GM12878 (cell line): ENCODE data around the gene EP300. TPM values are rescaled to one million over a fixed set of nuclear protein-coding genes. Genes with fewer than 3 reads are reported as not detected.

Experiments used
- BHLHE40 ChIP-seq, 2 experiments: fragments of 450-650 bp in 1 of 2; IDR thresholded peaks; 2 replicates each; pipeline ENCODE4 v1.6.1; 2011 to 2017; ENCODE audit warnings: low read depth in 2 of 2, borderline replicate concordance in 1 of 2, improper control_type of control experiment in 1 of 2, low read length in 1 of 2, mild to moderate bottlenecking in 1 of 2
- CHD1 ChIP-seq: IDR thresholded peaks from 2 replicates; pipeline ENCODE4 v1.6.1; 2012; ENCODE audit warnings: low read depth, low read length, improper control_type of control experiment
- CREB1 ChIP-seq: IDR thresholded peaks from 2 replicates; pipeline ENCODE4 v1.6.1; 2012; ENCODE audit warnings: low read depth, mild to moderate bottlenecking, inconsistent platforms
- JUNB ChIP-seq: IDR thresholded peaks from 2 replicates; pipeline ENCODE4 v1.6.1; 2016; ENCODE audit warnings: antibody characterized with exemption, mild to moderate bottlenecking
- KDM1A ChIP-seq: fragments of 200-600 bp; sonication (generic); IDR thresholded peaks from 2 replicates; pipeline ENCODE4 v1.6.1; 2016; ENCODE audit warnings: borderline replicate concordance
- NFYB ChIP-seq: IDR thresholded peaks from 2 replicates; pipeline ENCODE4 v1.6.1; 2011; ENCODE audit warnings: low read depth, mild to moderate bottlenecking, low read length, improper control_type of control experiment, moderate library complexity; ENCODE audit not compliant: insufficient read depth
- NR2F1 ChIP-seq: fragments of 450-650 bp; conservative IDR thresholded peaks from 2 replicates; pipeline ENCODE4 v1.6.1; 2017; ENCODE audit warnings: mild to moderate bottlenecking
- PML ChIP-seq: IDR thresholded peaks from 2 replicates; pipeline ENCODE4 v1.6.1; 2012; ENCODE audit warnings: low read length, inconsistent platforms
- POLR2A ChIP-seq: IDR thresholded peaks from 2 replicates; pipeline ENCODE4 v1.6.1; 2011; ENCODE audit warnings: low read depth, mild to moderate bottlenecking, low read length
- RAD21 ChIP-seq: IDR thresholded peaks from 2 replicates; pipeline ENCODE4 v1.6.1; 2011; ENCODE audit warnings: mild to moderate bottlenecking, low read depth, low read length, moderate library complexity; ENCODE audit not compliant: insufficient read depth
- RFX5 ChIP-seq: IDR thresholded peaks from 2 replicates; pipeline ENCODE4 v1.6.1; 2011; ENCODE audit warnings: low read depth, low read length, improper control_type of control experiment
- SIN3A ChIP-seq: IDR thresholded peaks from 2 replicates; pipeline ENCODE4 v1.6.1; 2012; ENCODE audit warnings: low read depth, low read length, improper control_type of control experiment
- SPI1 ChIP-seq: IDR thresholded peaks from 2 replicates; pipeline ENCODE4 v1.6.1; 2011; ENCODE audit warnings: low read depth, mild to moderate bottlenecking, low read length, moderate library complexity, borderline replicate concordance; ENCODE audit not compliant: insufficient read depth
- STAT1 ChIP-seq: fragments of 450-650 bp; conservative IDR thresholded peaks from 2 replicates; pipeline ENCODE4 v1.6.1; 2014; ENCODE audit warnings: antibody characterized with exemption, mild to moderate bottlenecking
- ZNF217 ChIP-seq: fragments of 450-650 bp; IDR thresholded peaks from 2 replicates; pipeline ENCODE4 v1.6.1; 2017; ENCODE audit warnings: antibody characterized with exemption, mild to moderate bottlenecking
- ZNF24 ChIP-seq: fragments of 450-650 bp; IDR thresholded peaks from 2 replicates; pipeline ENCODE4 v1.6.1; 2017; ENCODE audit warnings: antibody characterized with exemption, mild to moderate bottlenecking
- polyA plus RNA-seq, 11 experiments: library from polyadenylated mRNA; depleted of rRNA in 4 of 11; unstranded in 6 of 11; stranded (reverse) in 5 of 11; fragments of >200 nt; fragmentation: Nextera tagmentation in 4 of 11; fragmentation: Illumina TruSeq in 1 of 11; extraction: Ambion mirVana in 4 of 11; extraction: Trizol in 1 of 11; gene quantifications; 1 replicate in 1 of 11; 2 replicates in 10 of 11; pipeline versions ENCODE4 v1.2.1 to v1.2.3, GENCODE V29; 2011 to 2016; ENCODE audit warnings: inconsistent platforms in 2 of 11, missing spikeins in 2 of 11, low read depth in 1 of 11
- total RNA-seq, 4 experiments: library from RNA; depleted of rRNA in 3 of 4; stranded (reverse); fragments of >200 nt in 3 of 4; fragmentation: Illumina TruSeq in 1 of 4; extraction: Trizol in 1 of 4; gene quantifications; 2 replicates each; pipeline versions ENCODE4 v1.2.1 to v1.2.3, GENCODE V29; 2013 to 2021
- TF ChIP-seq, protein P1 (sequence below): fragments of 450-650 bp; IDR thresholded peaks from 2 replicates; pipeline ENCODE4 v1.6.1; 2017; ENCODE audit warnings: antibody characterized with exemption, mild to moderate bottlenecking, moderate library complexity
- TF ChIP-seq, protein P2 (sequence below): fragments of 450-650 bp; IDR thresholded peaks from 2 replicates; pipeline ENCODE4 v1.6.1; 2016; ENCODE audit warnings: mild to moderate bottlenecking
- TF ChIP-seq, protein P3 (sequence below): fragments of 450-650 bp; IDR thresholded peaks from 2 replicates; pipeline ENCODE4 v1.6.1; 2016; ENCODE audit warnings: mild to moderate bottlenecking, moderate library complexity, borderline replicate concordance
- TF ChIP-seq, protein P4 (sequence below): IDR thresholded peaks from 2 replicates; pipeline ENCODE4 v1.6.1; 2012; ENCODE audit warnings: low read depth, low read length, improper control_type of control experiment
- TF ChIP-seq, protein P5 (sequence below): fragments of 450-650 bp; IDR thresholded peaks from 2 replicates; pipeline ENCODE4 v1.6.1; 2017; ENCODE audit warnings: borderline replicate concordance

EP300 gene
- total and polyA plus RNA-seq, 10 of the 15 experiments (the other 5 are each of a cell fraction or from before 2014, with no cell fraction given) = 5.5 to 48.5 (median 23.6) TPM

DNA sequence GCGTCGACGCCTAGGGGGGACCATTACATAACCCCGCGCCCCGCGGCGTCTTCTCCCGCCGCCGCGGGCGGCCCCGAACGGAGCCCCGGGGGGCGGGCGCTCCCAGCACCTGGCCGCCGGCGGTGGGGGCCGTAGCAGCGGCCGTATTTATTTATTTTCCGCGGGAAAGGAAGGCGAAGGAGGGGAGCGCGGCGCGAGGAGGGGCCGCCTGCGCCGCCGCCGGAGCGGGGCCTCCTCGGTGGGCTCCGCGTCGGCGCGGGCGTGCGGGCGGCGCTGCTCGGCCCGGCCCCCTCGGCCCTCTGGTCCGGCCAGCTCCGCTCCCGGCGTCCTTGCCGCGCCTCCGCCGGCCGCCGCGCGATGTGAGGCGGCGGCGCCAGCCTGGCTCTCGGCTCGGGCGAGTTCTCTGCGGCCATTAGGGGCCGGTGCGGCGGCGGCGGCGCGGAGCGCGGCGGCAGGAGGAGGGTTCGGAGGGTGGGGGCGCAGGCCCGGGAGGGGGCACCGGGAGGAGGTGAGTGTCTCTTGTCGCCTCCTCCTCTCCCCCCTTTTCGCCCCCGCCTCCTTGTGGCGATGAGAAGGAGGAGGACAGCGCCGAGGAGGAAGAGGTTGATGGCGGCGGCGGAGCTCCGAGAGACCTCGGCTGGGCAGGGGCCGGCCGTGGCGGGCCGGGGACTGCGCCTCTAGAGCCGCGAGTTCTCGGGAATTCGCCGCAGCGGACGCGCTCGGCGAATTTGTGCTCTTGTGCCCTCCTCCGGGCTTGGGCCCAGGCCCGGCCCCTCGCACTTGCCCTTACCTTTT, at the start of gene EP300 (continued):
- TF ChIP-seq BHLHE40 (IDR thresholded peaks at IDR 0.05; ENCODE audit: borderline replicate concordance in 1 of 2, low read depth in 2 of 2, low read length in 1 of 2) = peak in 1 of 2 experiments; percentile 60; a peak in 2 of 4 replicates
- TF ChIP-seq, protein P1, sequence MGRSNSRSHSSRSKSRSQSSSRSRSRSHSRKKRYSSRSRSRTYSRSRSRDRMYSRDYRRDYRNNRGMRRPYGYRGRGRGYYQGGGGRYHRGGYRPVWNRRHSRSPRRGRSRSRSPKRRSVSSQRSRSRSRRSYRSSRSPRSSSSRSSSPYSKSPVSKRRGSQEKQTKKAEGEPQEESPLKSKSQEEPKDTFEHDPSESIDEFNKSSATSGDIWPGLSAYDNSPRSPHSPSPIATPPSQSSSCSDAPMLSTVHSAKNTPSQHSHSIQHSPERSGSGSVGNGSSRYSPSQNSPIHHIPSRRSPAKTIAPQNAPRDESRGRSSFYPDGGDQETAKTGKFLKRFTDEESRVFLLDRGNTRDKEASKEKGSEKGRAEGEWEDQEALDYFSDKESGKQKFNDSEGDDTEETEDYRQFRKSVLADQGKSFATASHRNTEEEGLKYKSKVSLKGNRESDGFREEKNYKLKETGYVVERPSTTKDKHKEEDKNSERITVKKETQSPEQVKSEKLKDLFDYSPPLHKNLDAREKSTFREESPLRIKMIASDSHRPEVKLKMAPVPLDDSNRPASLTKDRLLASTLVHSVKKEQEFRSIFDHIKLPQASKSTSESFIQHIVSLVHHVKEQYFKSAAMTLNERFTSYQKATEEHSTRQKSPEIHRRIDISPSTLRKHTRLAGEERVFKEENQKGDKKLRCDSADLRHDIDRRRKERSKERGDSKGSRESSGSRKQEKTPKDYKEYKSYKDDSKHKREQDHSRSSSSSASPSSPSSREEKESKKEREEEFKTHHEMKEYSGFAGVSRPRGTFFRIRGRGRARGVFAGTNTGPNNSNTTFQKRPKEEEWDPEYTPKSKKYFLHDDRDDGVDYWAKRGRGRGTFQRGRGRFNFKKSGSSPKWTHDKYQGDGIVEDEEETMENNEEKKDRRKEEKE = no peak
- no peak for TF ChIP-seq RFX5
- TF ChIP-seq, protein P2, sequence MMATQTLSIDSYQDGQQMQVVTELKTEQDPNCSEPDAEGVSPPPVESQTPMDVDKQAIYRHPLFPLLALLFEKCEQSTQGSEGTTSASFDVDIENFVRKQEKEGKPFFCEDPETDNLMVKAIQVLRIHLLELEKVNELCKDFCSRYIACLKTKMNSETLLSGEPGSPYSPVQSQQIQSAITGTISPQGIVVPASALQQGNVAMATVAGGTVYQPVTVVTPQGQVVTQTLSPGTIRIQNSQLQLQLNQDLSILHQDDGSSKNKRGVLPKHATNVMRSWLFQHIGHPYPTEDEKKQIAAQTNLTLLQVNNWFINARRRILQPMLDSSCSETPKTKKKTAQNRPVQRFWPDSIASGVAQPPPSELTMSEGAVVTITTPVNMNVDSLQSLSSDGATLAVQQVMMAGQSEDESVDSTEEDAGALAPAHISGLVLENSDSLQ = 0 out of 2 replicates have a peak, but pooled peaks have one; percentile 10
- 0 out of 2 replicates have a peak, but pooled peaks have one; percentile 33 for TF ChIP-seq NR2F1
- no peak for TF ChIP-seq NFYB
- TF ChIP-seq KDM1A = no peak
- TF ChIP-seq CHD1 = no peak
- TF ChIP-seq, protein P3, sequence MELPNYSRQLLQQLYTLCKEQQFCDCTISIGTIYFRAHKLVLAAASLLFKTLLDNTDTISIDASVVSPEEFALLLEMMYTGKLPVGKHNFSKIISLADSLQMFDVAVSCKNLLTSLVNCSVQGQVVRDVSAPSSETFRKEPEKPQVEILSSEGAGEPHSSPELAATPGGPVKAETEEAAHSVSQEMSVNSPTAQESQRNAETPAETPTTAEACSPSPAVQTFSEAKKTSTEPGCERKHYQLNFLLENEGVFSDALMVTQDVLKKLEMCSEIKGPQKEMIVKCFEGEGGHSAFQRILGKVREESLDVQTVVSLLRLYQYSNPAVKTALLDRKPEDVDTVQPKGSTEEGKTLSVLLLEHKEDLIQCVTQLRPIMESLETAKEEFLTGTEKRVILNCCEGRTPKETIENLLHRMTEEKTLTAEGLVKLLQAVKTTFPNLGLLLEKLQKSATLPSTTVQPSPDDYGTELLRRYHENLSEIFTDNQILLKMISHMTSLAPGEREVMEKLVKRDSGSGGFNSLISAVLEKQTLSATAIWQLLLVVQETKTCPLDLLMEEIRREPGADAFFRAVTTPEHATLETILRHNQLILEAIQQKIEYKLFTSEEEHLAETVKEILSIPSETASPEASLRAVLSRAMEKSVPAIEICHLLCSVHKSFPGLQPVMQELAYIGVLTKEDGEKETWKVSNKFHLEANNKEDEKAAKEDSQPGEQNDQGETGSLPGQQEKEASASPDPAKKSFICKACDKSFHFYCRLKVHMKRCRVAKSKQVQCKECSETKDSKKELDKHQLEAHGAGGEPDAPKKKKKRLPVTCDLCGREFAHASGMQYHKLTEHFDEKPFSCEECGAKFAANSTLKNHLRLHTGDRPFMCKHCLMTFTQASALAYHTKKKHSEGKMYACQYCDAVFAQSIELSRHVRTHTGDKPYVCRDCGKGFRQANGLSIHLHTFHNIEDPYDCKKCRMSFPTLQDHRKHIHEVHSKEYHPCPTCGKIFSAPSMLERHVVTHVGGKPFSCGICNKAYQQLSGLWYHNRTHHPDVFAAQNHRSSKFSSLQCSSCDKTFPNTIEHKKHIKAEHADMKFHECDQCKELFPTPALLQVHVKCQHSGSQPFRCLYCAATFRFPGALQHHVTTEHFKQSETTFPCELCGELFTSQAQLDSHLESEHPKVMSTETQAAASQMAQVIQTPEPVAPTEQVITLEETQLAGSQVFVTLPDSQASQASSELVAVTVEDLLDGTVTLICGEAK = no peak
- TF ChIP-seq SPI1 = no peak
- 0 out of 2 replicates have a peak, but pooled peaks have one; percentile 13 for TF ChIP-seq RAD21
- no peak for TF ChIP-seq ZNF24
- 0 out of 2 replicates have a peak, but pooled peaks have one; percentile 59 for TF ChIP-seq ZNF217
- TF ChIP-seq, protein P4, sequence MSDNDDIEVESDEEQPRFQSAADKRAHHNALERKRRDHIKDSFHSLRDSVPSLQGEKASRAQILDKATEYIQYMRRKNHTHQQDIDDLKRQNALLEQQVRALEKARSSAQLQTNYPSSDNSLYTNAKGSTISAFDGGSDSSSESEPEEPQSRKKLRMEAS = 0 out of 2 replicates have a peak, but pooled peaks have one; percentile 13
- no peak for TF ChIP-seq STAT1
- 0 out of 2 replicates have a peak, but pooled peaks have one; percentile 13 for TF ChIP-seq PML
- no peak for TF ChIP-seq SIN3A
- TF ChIP-seq JUNB = no peak
- TF ChIP-seq POLR2A = peak; percentile 77
- TF ChIP-seq, protein P5, sequence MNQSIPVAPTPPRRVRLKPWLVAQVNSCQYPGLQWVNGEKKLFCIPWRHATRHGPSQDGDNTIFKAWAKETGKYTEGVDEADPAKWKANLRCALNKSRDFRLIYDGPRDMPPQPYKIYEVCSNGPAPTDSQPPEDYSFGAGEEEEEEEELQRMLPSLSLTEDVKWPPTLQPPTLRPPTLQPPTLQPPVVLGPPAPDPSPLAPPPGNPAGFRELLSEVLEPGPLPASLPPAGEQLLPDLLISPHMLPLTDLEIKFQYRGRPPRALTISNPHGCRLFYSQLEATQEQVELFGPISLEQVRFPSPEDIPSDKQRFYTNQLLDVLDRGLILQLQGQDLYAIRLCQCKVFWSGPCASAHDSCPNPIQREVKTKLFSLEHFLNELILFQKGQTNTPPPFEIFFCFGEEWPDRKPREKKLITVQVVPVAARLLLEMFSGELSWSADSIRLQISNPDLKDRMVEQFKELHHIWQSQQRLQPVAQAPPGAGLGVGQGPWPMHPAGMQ = no peak
- TF ChIP-seq CREB1 = peak; percentile 63
